Measurements from ENCODE around the gene ELK1.
A peak's percentile ranks its signal among the peaks of the same experiment; 100 is the strongest.

Gene ELK1

DNA sequence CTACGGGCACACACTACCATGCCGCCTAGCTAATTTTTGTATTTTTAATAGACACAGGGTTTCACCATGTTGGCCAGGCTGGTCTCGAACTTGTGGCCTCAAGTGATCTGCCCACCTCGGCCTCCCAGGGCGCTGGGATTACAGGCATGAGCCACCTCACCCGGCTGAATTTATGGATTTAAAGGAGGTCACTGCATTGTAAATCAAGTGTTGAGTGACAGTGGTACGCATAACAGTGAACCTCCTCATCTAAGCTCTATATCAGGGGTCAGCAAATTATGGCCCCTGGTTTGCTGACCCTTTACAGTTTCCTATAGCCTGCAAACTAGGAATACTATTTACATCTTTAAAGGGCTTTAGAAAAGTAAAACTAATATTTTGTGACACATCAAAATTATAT lies 11.2 kb upstream of the ELK1 start:
- Histone ChIP-seq H3K4me1 (ENCODE audit: control insufficient read depth, low read depth, low read length) (no peaks in the 10 kb centered on the region), H3K27ac (ENCODE audit: low read length) (no peak overlapping the region), H3K36me3 (ENCODE audit: control insufficient read depth, low read depth, low read length) (peaks cover 6% of the 10 kb centered on the region), H3K9ac (ENCODE audit: low read length) (no peak overlapping the region), H3K9me3 (ENCODE audit: control insufficient read depth, low read depth, low read length) (peaks cover 16% of the 10 kb centered on the region), H3K4me3 (ENCODE audit: low read length) (no peak overlapping the region), H3K27me3 (ENCODE audit: control insufficient read depth, insufficient read depth, low read length) (peaks cover 10% of the 10 kb centered on the region)

DNA sequence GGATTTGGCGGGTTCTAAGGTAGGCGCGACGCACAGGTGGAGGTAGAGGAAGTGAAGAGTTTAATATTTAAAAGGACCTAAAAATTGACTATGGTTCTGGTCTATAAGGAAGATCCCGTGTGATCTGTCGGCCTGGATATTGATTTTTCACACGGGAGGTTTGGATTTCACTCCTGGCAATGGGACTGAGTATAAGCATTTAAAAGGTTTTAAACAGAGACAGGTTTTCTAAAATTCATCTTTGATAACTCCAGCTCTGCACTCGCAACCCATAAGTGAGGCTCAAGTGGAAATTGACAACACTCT lies 9.0 kb upstream of the ELK1 start:
- peaks cover 13% of the 10 kb centered on the region for H3K36me3 ChIP-seq (ENCODE audit: control insufficient read depth, low read depth, low read length)
- no peak overlapping the region for H3K27ac ChIP-seq (ENCODE audit: low read length)
- no peaks in the 10 kb centered on the region for H3K4me1 ChIP-seq (ENCODE audit: control insufficient read depth, low read depth, low read length)
- H3K27me3 ChIP-seq (ENCODE audit: control insufficient read depth, insufficient read depth, low read length) = peaks cover 10% of the 10 kb centered on the region
- no peak overlapping the region for H3K9ac ChIP-seq (ENCODE audit: low read length)
- peak overlapping the region; percentile 83 for H3K4me3 ChIP-seq (ENCODE audit: low read length)
- peaks cover 10% of the 10 kb centered on the region for H3K9me3 ChIP-seq (ENCODE audit: control insufficient read depth, low read depth, low read length)

DNA sequence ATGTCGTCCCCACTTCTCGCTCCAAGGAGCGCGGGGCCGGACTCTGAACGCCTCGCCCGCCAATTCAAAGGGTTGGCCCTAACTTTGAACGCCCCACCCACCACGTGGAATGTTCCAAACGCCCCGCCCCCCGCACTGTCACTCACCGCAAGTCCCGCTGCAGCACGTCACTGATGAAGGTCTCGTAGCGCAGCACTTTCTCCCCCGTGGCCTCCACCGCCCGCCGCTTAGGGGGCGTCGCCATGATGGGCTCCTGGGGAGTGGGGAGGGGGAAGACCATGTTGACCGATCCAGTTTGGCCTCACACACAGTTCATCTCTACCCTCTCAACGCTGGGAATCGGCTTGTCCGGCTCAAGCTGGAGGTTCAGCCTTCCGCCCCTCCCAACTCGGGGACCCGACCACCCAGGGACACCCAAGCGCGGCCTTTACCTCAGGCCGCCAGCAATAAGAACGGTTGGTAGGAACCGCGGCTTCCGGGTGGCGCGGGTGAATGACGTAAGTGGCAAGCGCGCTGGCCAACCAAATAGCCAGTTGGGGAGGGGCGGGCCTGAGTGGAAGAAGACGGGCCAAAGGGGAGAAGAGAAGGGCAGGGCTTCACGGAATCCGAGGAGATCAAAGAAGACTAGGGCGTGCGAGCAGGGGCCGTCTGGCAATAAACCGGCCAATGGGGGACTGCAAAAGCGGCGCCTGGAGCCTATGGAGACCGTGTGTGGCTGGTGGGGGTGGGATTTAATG lies 8.5 kb upstream of the ELK1 start, which contains the start of gene UXT:
TSS of gene UXT (minus strand) at position 497 of the 737 bp plus-strand sequence. CDS start at position 244, 253 bp downstream.
- H3K4me3 ChIP-seq (ENCODE audit: low read length) = peak within 1 kb of the TSS; percentile 83
- peaks cover 11% of the 10 kb centered on the region for H3K9me3 ChIP-seq (ENCODE audit: control insufficient read depth, low read depth, low read length)
- peak within 1 kb of the TSS; percentile 94 for H3K27ac ChIP-seq (ENCODE audit: low read length)

DNA sequence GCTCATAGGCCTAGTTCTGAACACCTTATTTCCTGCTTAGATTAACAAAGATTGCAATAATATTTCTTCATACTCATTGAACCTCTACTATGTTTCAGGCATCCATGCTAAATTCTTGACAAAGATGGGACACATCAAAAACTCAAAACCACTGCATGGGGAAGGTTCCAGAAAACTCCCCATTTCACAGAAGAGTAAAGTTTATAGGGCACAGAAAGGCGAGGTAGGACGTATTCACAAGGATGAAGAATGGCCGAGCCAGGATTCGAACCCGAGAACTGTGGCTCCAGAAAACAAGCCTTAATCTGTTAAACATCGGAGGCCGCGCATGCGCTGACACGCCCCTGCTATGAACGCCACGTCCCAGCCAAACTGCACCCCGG lies 7.9 kb upstream of the ELK1 start:
- Histone ChIP-seq H3K4me1 (ENCODE audit: control insufficient read depth, low read depth, low read length) (no peaks in the 10 kb centered on the region), H3K4me3 (ENCODE audit: low read length) (peak overlapping the region; percentile 83), H3K36me3 (ENCODE audit: control insufficient read depth, low read depth, low read length) (peaks cover 13% of the 10 kb centered on the region), H3K27me3 (ENCODE audit: control insufficient read depth, insufficient read depth, low read length) (peaks cover 10% of the 10 kb centered on the region), H3K27ac (ENCODE audit: low read length) (no peak overlapping the region), H3K9me3 (ENCODE audit: control insufficient read depth, low read depth, low read length) (peaks cover 16% of the 10 kb centered on the region), H3K9ac (ENCODE audit: low read length) (peak overlapping the region; percentile 52)

More for the DNA sequence above, 8.5 kb upstream of the ELK1 start, which contains the start of gene UXT:
- Histone ChIP-seq H3K27me3 (ENCODE audit: control insufficient read depth, insufficient read depth, low read length) (peaks cover 10% of the 10 kb centered on the region), H3K9ac (ENCODE audit: low read length) (peak within 1 kb of the TSS; percentile 81), H3K36me3 (ENCODE audit: control insufficient read depth, low read depth, low read length) (peaks cover 13% of the 10 kb centered on the region), H3K4me1 (ENCODE audit: control insufficient read depth, low read depth, low read length) (no peaks in the 10 kb centered on the region)

DNA sequence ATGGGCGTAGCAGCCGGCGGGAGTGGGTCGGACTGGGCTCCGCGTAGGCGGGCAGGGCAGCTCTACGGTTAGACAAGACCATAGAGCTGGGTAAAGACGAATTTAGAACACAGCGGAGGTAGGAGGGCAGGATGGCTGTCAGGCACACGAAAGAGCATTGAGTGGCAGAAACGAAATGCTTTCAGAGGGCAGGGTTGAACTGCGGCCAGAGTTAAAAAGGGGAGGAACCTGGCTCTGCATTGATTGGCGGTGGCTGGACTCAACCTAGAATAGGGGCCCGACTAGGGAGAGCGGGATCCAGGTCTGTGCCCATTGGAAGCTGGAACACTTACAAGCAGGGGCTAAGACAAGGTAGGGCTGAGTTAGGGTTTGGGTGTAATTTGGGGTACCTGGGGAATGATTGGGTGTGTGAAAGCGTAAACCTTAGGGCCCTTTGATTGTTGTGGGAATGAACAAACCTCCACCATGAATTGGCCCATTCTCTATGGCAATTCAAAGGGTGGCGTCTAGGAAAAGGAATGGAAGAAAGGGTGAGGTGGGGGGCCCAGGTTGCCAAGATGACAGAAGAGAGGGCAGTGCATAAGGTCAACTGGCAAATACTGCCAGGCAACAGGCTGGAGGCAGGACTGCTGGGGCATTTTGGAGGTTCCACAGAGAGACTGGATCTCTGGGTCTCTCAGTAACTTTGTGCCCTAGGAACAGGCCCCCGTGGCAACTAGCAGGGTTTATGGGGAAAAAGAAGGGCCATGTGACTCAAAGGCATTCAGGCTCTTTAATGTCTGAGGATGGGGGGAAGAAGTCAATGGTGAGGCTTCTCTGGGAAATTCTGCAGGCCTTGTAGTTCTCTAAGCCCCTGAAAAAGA lies 911 bp upstream of the ELK1 start:
- Histone ChIP-seq H3K9me3 (ENCODE audit: control insufficient read depth, low read depth, low read length) (peaks cover 9% of the 10 kb centered on the region), H3K36me3 (ENCODE audit: control insufficient read depth, low read depth, low read length) (peaks cover 4% of the 10 kb centered on the region), H3K4me1 (ENCODE audit: control insufficient read depth, low read depth, low read length) (peaks cover 5% of the 10 kb centered on the region), H3K27ac (ENCODE audit: low read length) (no peak overlapping the region), H3K9ac (ENCODE audit: low read length) (peak overlapping the region; percentile 52), H3K4me3 (ENCODE audit: low read length) (peak overlapping the region; percentile 69), H3K27me3 (ENCODE audit: control insufficient read depth, insufficient read depth, low read length) (no peaks in the 10 kb centered on the region)

DNA sequence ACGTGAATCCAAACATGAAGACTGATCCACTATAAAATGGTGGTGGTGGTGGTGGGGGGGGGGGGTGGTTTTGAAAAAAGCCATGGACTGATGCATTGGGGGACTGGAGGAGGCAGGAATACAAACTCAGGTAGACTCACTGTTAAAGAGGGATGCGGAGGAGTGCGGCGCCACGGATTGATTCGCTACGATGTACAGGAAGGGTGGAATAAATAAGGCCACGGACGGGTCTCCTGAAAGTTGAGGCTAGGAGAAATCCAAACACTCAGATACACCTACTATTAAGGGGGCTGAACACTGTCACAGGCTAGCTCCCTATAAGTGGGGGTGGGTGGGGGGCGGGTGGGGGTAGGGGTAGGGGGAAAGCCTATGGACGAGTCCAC lies 591 bp downstream of the ELK1 start:
- Histone ChIP-seq H3K9ac (ENCODE audit: low read length) (no peak overlapping the region), H3K27me3 (ENCODE audit: control insufficient read depth, insufficient read depth, low read length) (no peaks in the 10 kb centered on the region), H3K36me3 (ENCODE audit: control insufficient read depth, low read depth, low read length) (no peaks in the 10 kb centered on the region), H3K27ac (ENCODE audit: low read length) (no peak overlapping the region), H3K4me3 (ENCODE audit: low read length) (peak overlapping the region; percentile 68), H3K4me1 (ENCODE audit: control insufficient read depth, low read depth, low read length) (peaks cover 5% of the 10 kb centered on the region), H3K9me3 (ENCODE audit: control insufficient read depth, low read depth, low read length) (peaks cover 9% of the 10 kb centered on the region)

DNA sequence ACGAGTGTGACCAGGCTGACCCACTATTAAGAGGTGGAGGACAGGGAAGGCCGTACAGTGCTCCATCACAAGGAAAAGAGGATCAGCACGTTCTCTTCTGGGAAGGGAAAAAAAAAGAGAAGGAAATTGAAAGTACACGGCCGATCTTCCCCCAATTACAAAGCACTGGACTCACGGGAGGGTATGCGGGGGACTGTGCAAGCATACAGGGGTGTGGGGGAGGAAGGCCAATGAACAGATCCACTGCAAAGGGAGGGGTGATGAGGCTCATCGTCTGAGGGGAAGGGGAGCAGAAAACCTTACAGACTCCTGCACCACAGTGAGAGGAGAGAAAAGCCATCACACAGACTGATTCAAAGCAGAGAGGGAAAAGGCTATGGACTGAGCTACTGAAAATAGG lies 1.1 kb downstream of the ELK1 start:
- Histone ChIP-seq H3K4me3 (ENCODE audit: low read length) (peak overlapping the region; percentile 68), H3K9me3 (ENCODE audit: control insufficient read depth, low read depth, low read length) (peaks cover 9% of the 10 kb centered on the region), H3K27ac (ENCODE audit: low read length) (no peak overlapping the region), H3K4me1 (ENCODE audit: control insufficient read depth, low read depth, low read length) (peaks cover 5% of the 10 kb centered on the region), H3K27me3 (ENCODE audit: control insufficient read depth, insufficient read depth, low read length) (no peaks in the 10 kb centered on the region), H3K36me3 (ENCODE audit: control insufficient read depth, low read depth, low read length) (no peaks in the 10 kb centered on the region), H3K9ac (ENCODE audit: low read length) (no peak overlapping the region)

DNA sequence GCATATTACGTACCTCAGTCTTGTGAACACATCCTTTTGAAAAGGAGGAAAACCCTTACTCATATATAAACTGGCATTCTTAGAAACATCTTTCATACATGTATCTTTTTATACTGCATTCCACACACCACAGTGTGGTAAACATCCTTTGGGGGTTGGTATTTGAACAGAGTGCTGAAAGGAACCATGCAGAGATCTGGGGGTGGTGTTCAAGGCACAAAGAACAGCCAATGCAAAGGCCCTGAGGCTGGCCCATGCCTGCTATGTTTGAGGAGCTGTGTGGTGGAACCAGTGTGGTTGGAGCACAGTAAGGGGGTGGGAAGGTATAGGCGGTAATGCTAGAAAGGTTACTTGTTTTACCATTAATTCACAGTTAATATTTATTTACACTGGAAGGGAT lies 2.0 kb downstream of the ELK1 start:
- H3K27me3 ChIP-seq (ENCODE audit: control insufficient read depth, insufficient read depth, low read length) = no peaks in the 10 kb centered on the region
- no peak overlapping the region for H3K27ac ChIP-seq (ENCODE audit: low read length)
- H3K4me1 ChIP-seq (ENCODE audit: control insufficient read depth, low read depth, low read length) = peaks cover 5% of the 10 kb centered on the region
- H3K9me3 ChIP-seq (ENCODE audit: control insufficient read depth, low read depth, low read length) = peaks cover 4% of the 10 kb centered on the region
- no peak overlapping the region for H3K9ac ChIP-seq (ENCODE audit: low read length)
- H3K36me3 ChIP-seq (ENCODE audit: control insufficient read depth, low read depth, low read length) = no peaks in the 10 kb centered on the region
- no peak overlapping the region for H3K4me3 ChIP-seq (ENCODE audit: low read length)

DNA sequence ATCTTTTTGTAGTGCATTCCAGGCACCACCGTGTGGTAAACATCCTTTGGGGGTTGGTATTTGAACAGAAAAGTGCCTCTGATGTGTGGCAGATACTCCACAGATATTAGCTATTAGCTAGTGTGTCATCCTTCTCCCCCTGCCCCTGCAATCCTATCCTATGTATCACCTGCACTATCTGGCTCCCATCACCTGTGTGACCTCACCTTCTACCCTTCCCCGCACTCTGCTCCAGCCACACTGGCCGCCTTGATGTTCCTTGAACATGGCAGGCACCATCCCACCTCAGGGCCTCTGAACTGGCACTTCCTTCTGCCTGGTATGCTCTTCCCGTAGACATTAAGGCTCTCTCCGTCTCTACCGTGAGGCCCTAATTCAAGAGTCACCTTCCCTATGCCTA lies 3.7 kb downstream of the ELK1 start:
- H3K27ac ChIP-seq (ENCODE audit: low read length) = no peak overlapping the region
- no peaks in the 10 kb centered on the region for H3K36me3 ChIP-seq (ENCODE audit: control insufficient read depth, low read depth, low read length)
- H3K4me3 ChIP-seq (ENCODE audit: low read length) = no peak overlapping the region
- no peaks in the 10 kb centered on the region for H3K27me3 ChIP-seq (ENCODE audit: control insufficient read depth, insufficient read depth, low read length)
- H3K4me1 ChIP-seq (ENCODE audit: control insufficient read depth, low read depth, low read length) = peaks cover 5% of the 10 kb centered on the region
- H3K9ac ChIP-seq (ENCODE audit: low read length) = no peak overlapping the region
- H3K9me3 ChIP-seq (ENCODE audit: control insufficient read depth, low read depth, low read length) = peaks cover 5% of the 10 kb centered on the region

DNA sequence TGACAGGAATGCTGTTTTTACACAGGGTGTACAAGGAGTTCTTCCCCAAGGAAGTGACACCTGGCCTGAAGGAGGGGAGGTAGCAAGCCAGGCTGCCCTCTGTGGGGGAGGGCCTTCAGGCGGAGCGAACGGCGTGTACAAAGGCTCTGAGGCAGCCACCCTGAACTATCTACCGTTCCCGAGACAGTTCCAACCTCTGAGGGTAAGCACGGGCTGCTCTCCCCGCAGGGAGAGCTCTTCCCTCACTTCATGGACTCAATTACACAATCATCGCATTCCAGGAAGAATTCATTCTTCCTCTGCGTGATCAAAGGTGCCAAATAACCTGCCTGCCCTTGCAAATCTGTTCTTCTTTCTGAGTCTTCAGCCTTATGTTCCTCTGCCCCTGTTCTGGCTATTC lies 4.8 kb downstream of the ELK1 start:
- peaks cover 11% of the 10 kb centered on the region for H3K9me3 ChIP-seq (ENCODE audit: control insufficient read depth, low read depth, low read length)
- peaks cover 6% of the 10 kb centered on the region for H3K36me3 ChIP-seq (ENCODE audit: control insufficient read depth, low read depth, low read length)
- no peak overlapping the region for H3K27ac ChIP-seq (ENCODE audit: low read length)
- no peaks in the 10 kb centered on the region for H3K4me1 ChIP-seq (ENCODE audit: control insufficient read depth, low read depth, low read length)
- H3K4me3 ChIP-seq (ENCODE audit: low read length) = no peak overlapping the region
- H3K9ac ChIP-seq (ENCODE audit: low read length) = no peak overlapping the region
- H3K27me3 ChIP-seq (ENCODE audit: control insufficient read depth, insufficient read depth, low read length) = no peaks in the 10 kb centered on the region

DNA sequence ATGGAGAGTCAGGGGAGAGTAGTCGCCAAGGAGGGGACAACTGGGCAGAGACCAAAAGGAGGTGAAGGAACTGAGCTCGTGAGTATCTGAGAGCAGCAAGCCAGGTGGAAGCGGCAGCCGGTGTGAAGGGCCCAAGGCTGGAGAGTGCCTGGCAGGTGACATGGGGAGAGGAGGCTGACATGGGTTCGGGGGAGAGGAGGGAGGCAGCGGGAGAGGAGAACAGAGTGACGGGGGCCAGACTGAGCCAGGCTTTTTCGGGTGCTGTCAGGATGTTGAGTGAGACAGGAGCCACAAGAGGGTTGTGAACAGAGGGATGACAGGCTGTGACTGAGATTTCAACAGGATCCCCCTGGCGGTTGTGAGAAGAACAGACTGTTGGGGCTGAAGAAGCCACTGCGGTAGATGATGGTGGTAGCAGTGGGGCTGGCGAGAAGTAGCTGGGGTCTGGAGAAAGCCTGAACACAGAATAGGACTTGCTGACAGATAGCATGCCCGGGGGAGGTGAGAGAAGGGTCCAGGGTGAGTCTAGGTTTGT lies 5.7 kb downstream of the ELK1 start:
- H3K4me1 ChIP-seq (ENCODE audit: control insufficient read depth, low read depth, low read length) = no peaks in the 10 kb centered on the region
- H3K27me3 ChIP-seq (ENCODE audit: control insufficient read depth, insufficient read depth, low read length) = no peaks in the 10 kb centered on the region
- H3K36me3 ChIP-seq (ENCODE audit: control insufficient read depth, low read depth, low read length) = peaks cover 12% of the 10 kb centered on the region
- H3K9ac ChIP-seq (ENCODE audit: low read length) = no peak overlapping the region
- H3K4me3 ChIP-seq (ENCODE audit: low read length) = no peak overlapping the region
- peaks cover 20% of the 10 kb centered on the region for H3K9me3 ChIP-seq (ENCODE audit: control insufficient read depth, low read depth, low read length)
- no peak overlapping the region for H3K27ac ChIP-seq (ENCODE audit: low read length)
